HG02943 (cell line): Measurements from ENCODE around the gene SLIT3.
"Not testable (repeated sequence)": the region's sequence is repeated elsewhere in the genome, so short reads cannot be mapped to it uniquely, and the experiment has no call there.

ENCODE experiments used
- ATAC-seq: cut with Tn5 transposase; IDR thresholded peaks from one replicate; pipeline ENCODE4 v1.9.1; 2021; ENCODE audit warnings: mild to moderate bottlenecking, low read depth, moderate library complexity; ENCODE audit not compliant: unreplicated experiment

The SLIT3 gene

GRCh38 chr5:169116961-169117461 is 183.9 kb downstream of the SLIT3 start:
- no peak for ATAC-seq

GRCh38 chr5:169115461-169116124 is 185.3 kb downstream of the SLIT3 start:
- no peak for ATAC-seq

- ATAC-seq: no peak
Observed at GRCh38 chr5:169114466-169115065, 186.4 kb downstream of the SLIT3 start.

- no peak for ATAC-seq
Observed at GRCh38 chr5:169112016-169112415, 188.9 kb downstream of the SLIT3 start.

- ATAC-seq: no peak
Observed at GRCh38 chr5:169106911-169107706, 193.8 kb downstream of the SLIT3 start.

GRCh38 chr5:169105582-169105981 is 195.4 kb downstream of the SLIT3 start:
- ATAC-seq: not testable (repeated sequence)

GRCh38 chr5:169104937-169105494 is 195.9 kb downstream of the SLIT3 start:
- no peak for ATAC-seq

- ATAC-seq: no peak
Observed at GRCh38 chr5:169103586-169104181, 197.3 kb downstream of the SLIT3 start.

- no peak for ATAC-seq
Observed at GRCh38 chr5:169101966-169102365, 199.0 kb downstream of the SLIT3 start.

- ATAC-seq: no peak
Observed at GRCh38 chr5:169100735-169101075, 200.2 kb downstream of the SLIT3 start.

- ATAC-seq: no peak
Observed at GRCh38 chr5:169099801-169100734, 200.9 kb downstream of the SLIT3 start.

- ATAC-seq: no peak
Observed at GRCh38 chr5:169098331-169099121, 202.4 kb downstream of the SLIT3 start.

GRCh38 chr5:169097374-169098326 is 203.3 kb downstream of the SLIT3 start:
- no peak for ATAC-seq

- ATAC-seq: no peak
Observed at GRCh38 chr5:169095976-169096375, 205.0 kb downstream of the SLIT3 start.

- ATAC-seq: no peak
Observed at GRCh38 chr5:169095410-169095960, 205.5 kb downstream of the SLIT3 start.

- no peak for ATAC-seq
Observed at GRCh38 chr5:169094586-169095409, 206.1 kb downstream of the SLIT3 start.
